SH-SY5Y (cell line): ENCODE data around the gene HLF.

ENCODE experiments used
- GATA2 ChIP-seq: IDR thresholded peaks from 2 replicates; pipeline ENCODE4 v1.6.1; 2011; ENCODE audit warnings: mild to moderate bottlenecking, low read depth, low read length
- GATA3 ChIP-seq: IDR thresholded peaks from 2 replicates; pipeline ENCODE4 v1.6.1; 2011; ENCODE audit warnings: low read depth, mild to moderate bottlenecking, low read length, moderate library complexity

DNA sequence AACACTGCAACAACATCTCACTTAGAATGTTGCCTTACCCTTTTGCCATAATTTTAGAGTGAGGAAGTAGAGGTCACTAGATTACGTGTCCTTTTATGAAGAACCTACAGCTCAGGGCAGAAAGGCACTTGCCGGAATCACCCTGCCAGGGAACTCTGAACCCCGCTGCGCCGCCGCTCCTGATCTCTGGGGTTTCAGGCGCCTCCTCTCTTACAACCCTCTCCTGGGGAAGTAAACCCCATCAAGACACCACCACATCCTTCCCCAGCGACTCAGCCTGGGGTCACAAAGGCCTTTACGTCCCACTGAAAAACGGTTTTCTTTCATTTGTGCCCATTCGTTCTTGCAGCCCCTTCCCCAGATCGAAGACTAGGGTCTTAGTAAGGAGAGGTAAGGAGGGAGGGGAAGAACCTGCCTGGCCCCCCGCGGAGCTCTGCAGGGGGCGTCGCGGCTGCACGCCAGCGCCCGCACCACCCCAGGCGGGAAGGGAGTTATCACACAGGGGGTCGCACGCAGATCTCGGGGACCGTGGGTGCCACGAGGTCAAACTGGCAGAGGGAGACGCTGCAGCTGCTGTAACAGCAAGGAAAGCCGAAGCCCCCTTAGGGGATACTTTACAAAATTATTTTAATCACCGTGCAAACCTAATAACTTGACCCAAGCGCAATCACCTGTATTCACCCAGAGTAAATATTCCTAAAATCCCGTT lies 1.0 kb upstream of the HLF start:
- TF ChIP-seq GATA2, result no peak
- TF ChIP-seq GATA3, result no peak
